HG03521 (cell line): ENCODE results near the gene LSG1.

Experiments
- ATAC-seq: cut with Tn5 transposase; IDR thresholded peaks from one replicate; pipeline ENCODE4 v1.9.1; 2021; ENCODE audit warnings: mild to moderate bottlenecking, moderate library complexity; ENCODE audit not compliant: unreplicated experiment

Gene LSG1

GRCh38 chr3:194671900-194672808 is at the start of gene LSG1:
TSS of gene LSG1 (minus strand) at chr3:194672191. CDS start at chr3:194672162, 29 bp downstream.
- ATAC-seq = peak; percentile 85

DNA sequence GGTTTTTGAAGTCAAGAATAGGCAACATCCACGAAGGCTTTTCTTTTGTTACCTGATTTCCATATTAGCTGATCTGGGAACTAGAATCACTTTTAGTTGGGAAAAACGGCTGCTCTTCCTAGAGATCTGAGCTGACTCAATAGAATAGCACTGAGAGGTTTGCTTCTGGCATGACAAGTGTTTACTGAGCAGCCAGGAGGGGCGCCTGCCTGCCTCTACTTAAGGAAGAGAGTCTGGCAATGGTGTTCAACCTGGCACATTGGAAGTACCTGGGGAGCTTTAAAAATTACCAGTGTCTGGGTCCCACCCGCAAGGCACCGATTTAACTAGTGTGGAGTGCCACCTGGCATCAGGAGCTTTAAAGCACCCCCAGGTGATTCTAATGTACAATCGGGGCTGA is 48.1 kb upstream of the LSG1 start:
- no peak for ATAC-seq

- ATAC-seq = no peak
Observed at GRCh38 chr3:194718079-194718478, 46.1 kb upstream of the LSG1 start.

- ATAC-seq = no peak
Observed at GRCh38 chr3:194715022-194715800, 43.2 kb upstream of the LSG1 start.

- no peak for ATAC-seq
Observed at GRCh38 chr3:194714564-194714963, 42.6 kb upstream of the LSG1 start.

DNA sequence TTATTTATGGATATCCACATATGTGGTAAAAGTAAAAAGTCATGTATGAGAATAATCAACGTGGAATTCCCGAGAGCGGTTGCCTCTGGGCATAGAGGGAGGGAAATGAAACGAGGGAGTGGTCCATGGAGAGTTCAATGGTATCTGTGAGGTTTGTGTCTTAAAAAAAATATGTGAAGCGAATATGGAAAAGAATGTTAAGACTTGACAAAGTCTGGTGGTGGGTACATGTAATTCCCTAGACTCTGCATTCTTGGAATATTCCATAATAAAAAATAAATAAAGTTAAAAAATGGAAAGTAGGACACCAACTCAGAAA is 42.1 kb upstream of the LSG1 start:
- ATAC-seq = no peak

GRCh38 chr3:194713299-194714136 is 41.5 kb upstream of the LSG1 start:
- ATAC-seq = no peak

DNA sequence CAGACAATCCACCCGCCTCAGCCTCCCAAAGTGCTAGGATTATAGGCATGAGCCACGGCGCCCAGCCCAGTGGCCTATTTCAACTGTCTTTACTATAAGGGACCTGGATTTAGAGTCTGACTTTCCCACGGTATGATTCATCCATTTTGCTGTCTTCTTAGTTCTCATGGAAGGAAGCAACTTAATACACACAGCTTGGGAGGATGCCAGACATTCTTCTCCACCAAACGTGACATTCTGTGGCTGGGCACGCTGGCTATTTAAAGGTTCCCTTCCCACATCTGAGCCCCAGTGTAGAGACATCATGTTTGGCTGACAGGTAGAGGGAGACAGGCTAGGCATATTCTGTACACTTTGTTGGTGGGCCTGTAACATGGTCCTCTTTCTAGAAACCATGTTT is 39.9 kb upstream of the LSG1 start:
- no peak for ATAC-seq

DNA sequence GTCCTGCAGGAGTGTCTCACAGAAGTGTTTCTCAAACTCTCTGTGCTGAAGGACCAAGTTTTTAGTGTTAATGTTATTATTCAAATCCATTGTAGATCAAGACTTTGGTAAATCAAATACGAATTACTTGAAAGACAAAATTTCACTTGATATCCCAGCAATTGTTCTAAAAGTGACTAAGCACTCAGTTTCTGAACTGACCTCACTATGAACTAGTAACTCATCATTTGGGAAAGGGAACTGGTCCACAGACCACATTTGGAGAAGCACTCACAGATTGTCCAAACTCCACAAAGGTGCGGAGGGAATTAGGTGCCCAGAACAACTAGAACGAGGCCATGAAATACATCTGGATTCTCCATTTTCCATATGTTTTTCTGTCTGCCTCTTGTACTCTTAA is 39.3 kb upstream of the LSG1 start:
- no peak for ATAC-seq

GRCh38 chr3:194707147-194707540 is 35.2 kb upstream of the LSG1 start:
- ATAC-seq = no peak

- no peak for ATAC-seq
Observed at GRCh38 chr3:194705761-194706160, 33.8 kb upstream of the LSG1 start.

DNA sequence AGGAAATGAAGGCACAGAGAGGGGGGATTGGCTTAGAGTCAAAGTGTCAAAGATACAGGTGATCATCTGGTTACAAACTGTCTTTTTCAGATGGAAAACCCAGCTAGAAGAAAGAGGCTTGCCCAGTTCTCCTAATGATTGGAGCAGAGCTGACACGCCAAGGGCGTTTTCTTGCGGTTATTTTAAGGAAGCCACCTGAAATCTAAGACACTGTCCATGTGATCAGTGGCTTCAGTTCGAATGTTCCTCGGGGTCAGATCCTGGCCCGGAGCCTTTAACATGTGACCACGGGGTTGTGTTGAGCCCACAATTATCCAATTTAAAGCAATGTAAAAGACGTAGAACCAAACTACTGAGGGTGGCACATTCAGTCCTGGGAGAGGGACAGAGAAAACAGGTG is 33.2 kb upstream of the LSG1 start:
- no peak for ATAC-seq

- no peak for ATAC-seq
Observed at GRCh38 chr3:194702545-194702944, 30.6 kb upstream of the LSG1 start.

DNA sequence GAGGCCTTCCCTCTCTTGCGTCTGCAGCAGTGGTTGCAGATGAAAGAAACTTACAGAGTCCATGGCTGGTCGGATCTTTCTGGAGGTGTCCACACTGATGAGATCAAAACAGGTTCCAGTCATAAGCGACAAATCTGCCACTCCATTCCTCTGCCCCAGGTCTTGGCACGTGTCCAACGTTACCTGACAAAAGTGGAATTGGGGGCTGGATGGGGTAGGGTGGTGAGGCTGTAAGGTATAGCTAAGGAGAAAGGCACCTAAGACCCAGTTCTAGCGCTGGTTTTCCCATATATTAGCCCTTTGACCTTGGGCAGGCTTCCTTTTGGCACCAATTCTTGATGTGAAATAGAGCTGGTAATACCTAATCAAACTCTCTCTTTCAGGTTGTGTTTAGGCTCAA is 24.7 kb upstream of the LSG1 start:
- no peak for ATAC-seq

- peak; percentile 40 for ATAC-seq
Observed at GRCh38 chr3:194691481-194692283, 19.7 kb upstream of the LSG1 start.

DNA sequence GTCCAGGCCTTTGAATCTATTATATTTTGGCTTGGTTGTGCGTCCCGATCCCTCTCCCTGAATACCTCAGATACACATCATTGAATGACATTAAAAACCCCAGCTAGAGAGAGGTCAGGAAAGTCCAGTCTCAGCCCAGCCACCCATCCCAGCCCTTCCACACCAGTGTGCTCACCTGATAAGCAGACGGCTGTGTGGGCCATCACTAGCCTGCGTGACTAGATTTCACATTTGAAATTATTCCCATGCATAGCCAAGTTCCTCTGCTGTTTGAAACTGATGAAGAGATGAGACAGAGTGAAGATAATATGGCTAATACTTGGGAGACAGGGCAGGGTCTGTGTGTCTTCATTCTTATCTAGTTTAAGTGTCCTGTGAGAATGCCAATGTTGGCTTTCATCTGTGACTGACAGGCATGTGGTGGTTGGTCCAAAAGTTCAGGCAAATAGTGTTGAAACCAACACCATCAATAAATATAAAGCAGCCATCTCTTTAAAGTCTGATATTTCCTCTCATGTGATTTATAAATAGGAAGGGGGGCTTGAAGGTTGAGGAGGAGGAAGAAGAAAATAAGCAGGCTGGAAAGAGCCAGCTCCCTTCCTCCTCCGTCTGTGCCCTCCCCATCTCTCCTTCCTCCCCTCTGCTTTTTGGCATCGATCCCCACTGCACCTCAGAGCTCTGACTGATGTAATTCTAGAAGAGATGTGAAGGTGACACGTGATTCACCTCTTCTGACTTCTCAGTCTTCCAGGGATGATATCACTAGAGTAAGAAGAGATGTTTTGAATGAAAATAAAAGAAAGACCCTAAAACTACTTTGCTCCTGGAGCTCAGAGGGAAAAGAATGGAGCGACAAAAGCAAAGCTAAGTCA is 18.7 kb upstream of the LSG1 start:
- ATAC-seq = no peak

GRCh38 chr3:194689493-194689944 is 17.5 kb upstream of the LSG1 start:
- ATAC-seq = no peak

GRCh38 chr3:194688946-194689345 is 17.0 kb upstream of the LSG1 start:
- no peak for ATAC-seq

DNA sequence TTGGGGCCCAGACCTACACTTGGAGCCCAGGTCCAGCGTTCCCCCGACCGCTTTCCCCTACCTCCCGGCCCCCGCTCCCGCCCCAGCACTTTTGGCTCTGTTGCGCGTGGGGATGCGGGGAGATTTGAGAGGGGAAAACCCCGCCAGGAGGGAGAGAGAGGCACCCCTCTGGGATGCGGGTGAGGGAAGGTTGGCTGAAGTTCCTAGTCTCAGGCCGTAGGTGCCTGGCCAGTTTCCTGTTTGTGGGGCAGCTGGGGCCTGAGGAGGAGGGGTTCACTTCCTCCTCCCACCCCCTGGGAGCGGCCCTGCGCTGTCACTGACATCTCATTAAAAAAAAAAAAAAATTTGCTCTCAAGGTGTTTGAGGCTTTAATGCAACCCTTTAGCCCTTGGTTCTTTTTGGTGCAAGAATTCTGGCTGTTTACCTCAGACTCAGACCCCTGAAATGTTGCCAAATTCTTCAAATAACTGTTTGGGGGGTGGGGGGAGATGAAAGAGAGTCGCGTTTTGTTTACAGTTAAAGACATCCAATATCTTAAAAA is 16.3 kb upstream of the LSG1 start:
- peak; percentile 17 for ATAC-seq
